Measurements from ENCODE around the gene SLC10A3. TPM values are rescaled to one million over a fixed set of nuclear protein-coding genes. Genes with fewer than 3 reads are reported as not detected.

SLC10A3 gene
- total and polyA plus RNA-seq, 2 of the 13 experiments (the other 11 are each of a cell fraction or from before 2014, with no cell fraction given) = 10.1 to 11.5 TPM

- TF ChIP-seq THAP9 (CRISPR knock-in tag; IDR thresholded peaks at IDR 0.05; ENCODE audit: borderline replicate concordance) = no peak
- TF ChIP-seq ZNF564 (CRISPR knock-in tag; IDR thresholded peaks at IDR 0.05) = no peak
- no peak for TF ChIP-seq HOXA9 (CRISPR knock-in tag; IDR thresholded peaks at IDR 0.05; ENCODE audit: borderline replicate concordance)
- no peak for TF ChIP-seq SMARCC2 (IDR thresholded peaks at IDR 0.05)
- TF ChIP-seq RFX1 (IDR thresholded peaks at IDR 0.05) = no peak
- no peak for TF ChIP-seq ZNF740 (CRISPR knock-in tag; IDR thresholded peaks at IDR 0.05)
- peak; percentile 53; the same call in 1 of the 2 replicates for TF ChIP-seq ZNF580 (CRISPR knock-in tag; IDR thresholded peaks at IDR 0.05; ENCODE audit: borderline replicate concordance, low read depth)
- no peak for TF ChIP-seq FOXO1 (CRISPR knock-in tag; IDR thresholded peaks at IDR 0.05)
- no peak for TF ChIP-seq NFRKB (IDR thresholded peaks at IDR 0.05)
- TF ChIP-seq ZNF784 (CRISPR knock-in tag; IDR thresholded peaks at IDR 0.05; ENCODE audit: borderline replicate concordance) = no peak
- TF ChIP-seq SAFB2 (CRISPR knock-in tag; IDR thresholded peaks at IDR 0.05; ENCODE audit: borderline replicate concordance, low read depth) = 0 out of 2 replicates have a peak, but pooled peaks have one; percentile 53
- 0 out of 4 replicates have a peak, but pooled peaks of 1 of the 2 experiments have one; percentile 24 for TF ChIP-seq HMGXB4 (CRISPR knock-in tag; IDR thresholded peaks at IDR 0.05; ENCODE audit: borderline replicate concordance in 1 of 2, low read depth in 1 of 2)
- no peak for TF ChIP-seq ZNF644 (CRISPR knock-in tag; IDR thresholded peaks at IDR 0.05; ENCODE audit: low read depth)
- 0 out of 2 replicates have a peak, but pooled peaks have one; percentile 47 for TF ChIP-seq DNMT1 (CRISPR knock-in tag; IDR thresholded peaks at IDR 0.05)
- TF ChIP-seq MXD1 (CRISPR knock-in tag; IDR thresholded peaks at IDR 0.05) = no peak
- TF ChIP-seq CENPX (CRISPR knock-in tag; IDR thresholded peaks at IDR 0.05) = no peak
- TF ChIP-seq ATF1 (CRISPR knock-in tag; IDR thresholded peaks at IDR 0.05) = no peak
- TF ChIP-seq ATF5 (CRISPR knock-in tag; IDR thresholded peaks at IDR 0.05; ENCODE audit: low read depth) = 0 out of 2 replicates have a peak, but pooled peaks have one; percentile 44
- TF ChIP-seq ATF2 (CRISPR knock-in tag; IDR thresholded peaks at IDR 0.05) = no peak
- TF ChIP-seq RFX5 (IDR thresholded peaks at IDR 0.05; ENCODE audit: low read depth, low read length) = no peak
Measured at GRCh38 chrX:154478728-154479622, 11.5 kb downstream of the SLC10A3 start, which contains the start of gene LAGE3 (continued).

All from HepG2 (cell line).